ENCODE results near the gene LIMS1.
"Not testable (repeated sequence)": the region's sequence is repeated elsewhere in the genome, so short reads cannot be mapped to it uniquely, and the experiment has no call there.

Gene LIMS1

GRCh38 chr2:108701208-108701607, 166.9 kb downstream of the LIMS1 start:
- Histone ChIP-seq H3K27me3 (ENCODE audit: control insufficient read depth, insufficient read depth, low read length) (no peaks in the 10 kb centered on the region), H3K9me3 (ENCODE audit: control insufficient read depth, insufficient read depth, low read depth, low read length) (no peaks in the 10 kb centered on the region), H3K4me3 (ENCODE audit: low read depth, low read length) (no peak overlapping the region), H3K9ac (ENCODE audit: low read length) (no peak overlapping the region), H3K4me1 (ENCODE audit: control insufficient read depth, insufficient read depth, low read length) (no peaks in the 10 kb centered on the region), H3K27ac (ENCODE audit: low read depth, low read length) (no peak overlapping the region), H3K36me3 (ENCODE audit: control insufficient read depth, insufficient read depth, low read length) (no peaks in the 10 kb centered on the region)

- H3K36me3 ChIP-seq (ENCODE audit: control insufficient read depth, insufficient read depth, low read length) = no peaks in the 10 kb centered on the region
- H3K4me1 ChIP-seq (ENCODE audit: control insufficient read depth, insufficient read depth, low read length) = no peaks in the 10 kb centered on the region
- no peak overlapping the region for H3K4me3 ChIP-seq (ENCODE audit: low read depth, low read length)
- no peak overlapping the region for H3K27ac ChIP-seq (ENCODE audit: low read depth, low read length)
- H3K9ac ChIP-seq (ENCODE audit: low read length) = no peak overlapping the region
- H3K27me3 ChIP-seq (ENCODE audit: control insufficient read depth, insufficient read depth, low read length) = no peaks in the 10 kb centered on the region
- H3K9me3 ChIP-seq (ENCODE audit: control insufficient read depth, insufficient read depth, low read depth, low read length) = no peaks in the 10 kb centered on the region
Measured at GRCh38 chr2:108701806-108702205, 167.5 kb downstream of the LIMS1 start.

- Histone ChIP-seq H3K9ac (ENCODE audit: low read length) (no peak overlapping the region), H3K4me3 (ENCODE audit: low read depth, low read length) (no peak overlapping the region), H3K36me3 (ENCODE audit: control insufficient read depth, insufficient read depth, low read length) (no peaks in the 10 kb centered on the region), H3K4me1 (ENCODE audit: control insufficient read depth, insufficient read depth, low read length) (no peaks in the 10 kb centered on the region), H3K27me3 (ENCODE audit: control insufficient read depth, insufficient read depth, low read length) (no peaks in the 10 kb centered on the region), H3K9me3 (ENCODE audit: control insufficient read depth, insufficient read depth, low read depth, low read length) (no peaks in the 10 kb centered on the region), H3K27ac (ENCODE audit: low read depth, low read length) (no peak overlapping the region)
Measured at GRCh38 chr2:108704871-108705270, 170.6 kb downstream of the LIMS1 start.

GRCh38 chr2:108707300-108707699, 173.0 kb downstream of the LIMS1 start:
- H3K4me3 ChIP-seq (ENCODE audit: low read depth, low read length) = no peak overlapping the region
- no peak overlapping the region for H3K27ac ChIP-seq (ENCODE audit: low read depth, low read length)
- H3K9me3 ChIP-seq (ENCODE audit: control insufficient read depth, insufficient read depth, low read depth, low read length) = no peaks in the 10 kb centered on the region
- H3K27me3 ChIP-seq (ENCODE audit: control insufficient read depth, insufficient read depth, low read length) = no peaks in the 10 kb centered on the region
- no peaks in the 10 kb centered on the region for H3K36me3 ChIP-seq (ENCODE audit: control insufficient read depth, insufficient read depth, low read length)
- no peak overlapping the region for H3K9ac ChIP-seq (ENCODE audit: low read length)
- no peaks in the 10 kb centered on the region for H3K4me1 ChIP-seq (ENCODE audit: control insufficient read depth, insufficient read depth, low read length)

- H3K9me3 ChIP-seq (ENCODE audit: control insufficient read depth, insufficient read depth, low read depth, low read length); H3K27ac ChIP-seq (ENCODE audit: low read depth, low read length); H3K9ac ChIP-seq (ENCODE audit: low read length); H3K27me3 ChIP-seq (ENCODE audit: control insufficient read depth, insufficient read depth, low read length); H3K4me1 ChIP-seq (ENCODE audit: control insufficient read depth, insufficient read depth, low read length); H3K36me3 ChIP-seq (ENCODE audit: control insufficient read depth, insufficient read depth, low read length); H3K4me3 ChIP-seq (ENCODE audit: low read depth, low read length): not testable (repeated sequence)
Measured at GRCh38 chr2:108716971-108717370, 182.7 kb downstream of the LIMS1 start.

GRCh38 chr2:108719149-108720044, 185.1 kb downstream of the LIMS1 start, which contains the start of gene RANBP2:
Gene RANBP2 (plus strand): TSS chr2:108719482. CDS start chr2:108719607, 125 bp downstream.
- Histone ChIP-seq H3K4me3 (ENCODE audit: low read depth, low read length) (peak within 1 kb of the TSS; percentile 77), H3K4me1 (ENCODE audit: control insufficient read depth, insufficient read depth, low read length) (peaks cover 3% of the 10 kb centered on the region; the same call in 1 of the 2 replicates), H3K27me3 (ENCODE audit: control insufficient read depth, insufficient read depth, low read length) (no peaks in the 10 kb centered on the region), H3K9ac (ENCODE audit: low read length) (peak within 1 kb of the TSS; percentile 96), H3K27ac (ENCODE audit: low read depth, low read length) (peak within 1 kb of the TSS; percentile 86), H3K9me3 (ENCODE audit: control insufficient read depth, insufficient read depth, low read depth, low read length) (no peaks in the 10 kb centered on the region), H3K36me3 (ENCODE audit: control insufficient read depth, insufficient read depth, low read length) (no peaks in the 10 kb centered on the region)

- not testable (repeated sequence) for H3K4me3 ChIP-seq (ENCODE audit: low read depth, low read length); H3K27ac ChIP-seq (ENCODE audit: low read depth, low read length); H3K27me3 ChIP-seq (ENCODE audit: control insufficient read depth, insufficient read depth, low read length); H3K36me3 ChIP-seq (ENCODE audit: control insufficient read depth, insufficient read depth, low read length); H3K9me3 ChIP-seq (ENCODE audit: control insufficient read depth, insufficient read depth, low read depth, low read length); H3K4me1 ChIP-seq (ENCODE audit: control insufficient read depth, insufficient read depth, low read length); H3K9ac ChIP-seq (ENCODE audit: low read length)
Measured at GRCh38 chr2:108726048-108726447, 191.8 kb downstream of the LIMS1 start.

- H3K4me1 ChIP-seq (ENCODE audit: control insufficient read depth, insufficient read depth, low read length); H3K9me3 ChIP-seq (ENCODE audit: control insufficient read depth, insufficient read depth, low read depth, low read length); H3K27ac ChIP-seq (ENCODE audit: low read depth, low read length); H3K4me3 ChIP-seq (ENCODE audit: low read depth, low read length); H3K27me3 ChIP-seq (ENCODE audit: control insufficient read depth, insufficient read depth, low read length); H3K9ac ChIP-seq (ENCODE audit: low read length): not testable (repeated sequence)
- peaks cover 34% of the 10 kb centered on the region for H3K36me3 ChIP-seq (ENCODE audit: control insufficient read depth, insufficient read depth, low read length)
Measured at GRCh38 chr2:108734656-108735055, 200.4 kb downstream of the LIMS1 start.
